ENCODE measurements around the gene TEDC1. TPM values are rescaled to one million over a fixed set of nuclear protein-coding genes. Genes with fewer than 3 reads are reported as not detected.

Gene TEDC1
- total RNA-seq, 1 experiment from 2014 or later: 17.9 TPM

- TF ChIP-seq, protein P1, sequence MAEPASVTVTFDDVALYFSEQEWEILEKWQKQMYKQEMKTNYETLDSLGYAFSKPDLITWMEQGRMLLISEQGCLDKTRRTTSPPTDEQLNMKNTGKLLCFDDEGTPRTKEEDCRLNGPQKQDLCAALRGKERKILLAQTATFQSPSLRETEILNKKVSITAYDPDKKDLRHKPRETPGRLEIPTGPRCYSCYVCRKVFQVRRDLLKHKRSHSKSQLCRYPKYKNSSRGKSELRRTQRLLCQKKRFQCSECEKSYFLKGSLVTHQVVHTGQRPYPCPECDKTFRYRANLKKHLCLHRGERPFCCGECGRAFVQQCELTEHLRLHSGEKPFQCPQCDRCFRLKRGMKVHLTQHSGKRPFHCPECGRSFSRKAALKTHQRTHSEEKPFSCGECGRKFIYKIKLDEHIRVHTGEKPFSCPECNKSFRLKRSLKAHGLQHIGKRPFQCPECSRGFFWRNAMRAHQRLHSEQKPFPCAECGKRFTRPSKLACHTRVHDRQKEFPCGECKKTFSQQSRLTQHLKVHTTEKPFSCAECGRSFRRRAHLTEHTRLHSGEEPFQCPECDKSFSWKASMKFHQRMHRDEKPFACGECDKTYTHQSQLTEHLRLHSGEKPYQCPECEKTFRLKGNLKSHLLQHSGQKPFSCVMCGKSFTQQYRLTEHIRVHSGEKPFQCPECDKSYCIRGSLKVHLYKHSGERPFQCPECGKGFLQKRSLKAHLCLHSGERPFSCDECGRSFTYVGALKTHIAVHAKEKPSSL (CRISPR knock-in tag; conservative IDR thresholded peaks at IDR 0.05): no peak
Measured at GRCh38 chr14:105486163-105486973, 4.7 kb upstream of the TEDC1 start, which contains the start of gene CRIP1 (continued).

DNA sequence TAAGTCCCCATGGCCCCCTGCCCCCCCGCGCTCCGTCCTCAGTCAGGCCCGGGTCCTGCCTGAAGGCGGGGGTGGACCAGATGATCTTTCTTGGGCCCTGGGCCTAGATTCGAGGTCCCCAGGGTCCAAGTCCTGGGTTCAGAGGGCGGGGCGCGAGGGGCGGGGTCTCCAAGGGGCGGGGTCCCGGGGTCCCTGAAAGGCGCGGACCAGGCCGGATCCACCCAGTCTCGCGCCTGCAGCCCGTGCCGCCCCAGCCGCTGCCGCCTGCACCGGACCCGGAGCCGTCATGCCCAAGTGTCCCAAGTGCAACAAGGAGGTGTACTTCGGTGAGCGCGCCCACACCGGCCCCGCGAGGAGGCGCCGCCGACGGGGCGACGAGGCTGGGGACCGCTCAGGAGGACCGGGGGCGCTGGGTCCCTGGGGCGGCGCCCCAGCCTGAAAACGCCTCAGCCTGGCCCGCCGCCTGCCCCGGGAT is 4.0 kb upstream of the TEDC1 start:
- Mint-ChIP-seq H3K9me3 (no peaks in the 10 kb centered on the region), H3K4me1 (peaks cover 9% of the 10 kb centered on the region), H3K27ac (no peak overlapping the region), H3K27me3 (ENCODE audit: low read depth) (peaks cover 67% of the 10 kb centered on the region), H3K36me3 (no peaks in the 10 kb centered on the region), H3K4me3 (peak overlapping the region; percentile 53)
- ChIA-PET CTCF (interaction anchor here (0.6 to 1.9 kb wide), 8 partner anchors 14 to 297 kb away, joined by 3 to 14 read pairs (median 4); partner anchors contain the start of gene BTBD6), POLR2A (interaction anchor here (0.5 kb wide), 1 partner anchor 179 kb away, joined by 4 read pairs; no protein-coding TSS in a partner anchor)
- peak; percentile 58 for DNase-seq (ENCODE audit: low spot score)
- TF ChIP-seq TEAD4 (CRISPR knock-in tag; IDR thresholded peaks at IDR 0.05): no peak
- TF ChIP-seq, protein P2, sequence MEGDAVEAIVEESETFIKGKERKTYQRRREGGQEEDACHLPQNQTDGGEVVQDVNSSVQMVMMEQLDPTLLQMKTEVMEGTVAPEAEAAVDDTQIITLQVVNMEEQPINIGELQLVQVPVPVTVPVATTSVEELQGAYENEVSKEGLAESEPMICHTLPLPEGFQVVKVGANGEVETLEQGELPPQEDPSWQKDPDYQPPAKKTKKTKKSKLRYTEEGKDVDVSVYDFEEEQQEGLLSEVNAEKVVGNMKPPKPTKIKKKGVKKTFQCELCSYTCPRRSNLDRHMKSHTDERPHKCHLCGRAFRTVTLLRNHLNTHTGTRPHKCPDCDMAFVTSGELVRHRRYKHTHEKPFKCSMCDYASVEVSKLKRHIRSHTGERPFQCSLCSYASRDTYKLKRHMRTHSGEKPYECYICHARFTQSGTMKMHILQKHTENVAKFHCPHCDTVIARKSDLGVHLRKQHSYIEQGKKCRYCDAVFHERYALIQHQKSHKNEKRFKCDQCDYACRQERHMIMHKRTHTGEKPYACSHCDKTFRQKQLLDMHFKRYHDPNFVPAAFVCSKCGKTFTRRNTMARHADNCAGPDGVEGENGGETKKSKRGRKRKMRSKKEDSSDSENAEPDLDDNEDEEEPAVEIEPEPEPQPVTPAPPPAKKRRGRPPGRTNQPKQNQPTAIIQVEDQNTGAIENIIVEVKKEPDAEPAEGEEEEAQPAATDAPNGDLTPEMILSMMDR (IDR thresholded peaks at IDR 0.05): no peak
- TF ChIP-seq, protein P3, sequence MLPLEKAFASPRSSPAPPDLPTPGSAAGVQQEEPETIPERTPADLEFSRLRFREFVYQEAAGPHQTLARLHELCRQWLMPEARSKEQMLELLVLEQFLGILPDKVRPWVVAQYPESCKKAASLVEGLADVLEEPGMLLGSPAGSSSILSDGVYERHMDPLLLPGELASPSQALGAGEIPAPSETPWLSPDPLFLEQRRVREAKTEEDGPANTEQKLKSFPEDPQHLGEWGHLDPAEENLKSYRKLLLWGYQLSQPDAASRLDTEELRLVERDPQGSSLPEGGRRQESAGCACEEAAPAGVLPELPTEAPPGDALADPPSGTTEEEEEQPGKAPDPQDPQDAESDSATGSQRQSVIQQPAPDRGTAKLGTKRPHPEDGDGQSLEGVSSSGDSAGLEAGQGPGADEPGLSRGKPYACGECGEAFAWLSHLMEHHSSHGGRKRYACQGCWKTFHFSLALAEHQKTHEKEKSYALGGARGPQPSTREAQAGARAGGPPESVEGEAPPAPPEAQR (CRISPR knock-in tag; IDR thresholded peaks at IDR 0.05): no peak
- TF ChIP-seq ATF6 (CRISPR knock-in tag; IDR thresholded peaks at IDR 0.05): no peak
- 0 out of 2 replicates have a peak, but pooled peaks have one; percentile 26 for TF ChIP-seq ELF4 (CRISPR knock-in tag; IDR thresholded peaks at IDR 0.05; ENCODE audit: low read depth)
- TF ChIP-seq STAT6 (CRISPR knock-in tag; conservative IDR thresholded peaks at IDR 0.05; ENCODE audit: low read depth): no peak
- TF ChIP-seq SMAD4 (CRISPR knock-in tag; IDR thresholded peaks at IDR 0.05): no peak
- 0 out of 2 replicates have a peak, but pooled peaks have one; percentile 52 for TF ChIP-seq E2F5 (CRISPR knock-in tag; IDR thresholded peaks at IDR 0.05)
- TF ChIP-seq FOXP4 (CRISPR knock-in tag; IDR thresholded peaks at IDR 0.05): no peak
- no peak for TF ChIP-seq CBFB (CRISPR knock-in tag; IDR thresholded peaks at IDR 0.05; ENCODE audit: low read depth)
- TF ChIP-seq ZNF317 (CRISPR knock-in tag; IDR thresholded peaks at IDR 0.05; ENCODE audit: borderline replicate concordance, low read depth): no peak
- 0 out of 2 replicates have a peak, but pooled peaks have one; percentile 31 for TF ChIP-seq ARID4B (CRISPR knock-in tag; IDR thresholded peaks at IDR 0.05; ENCODE audit: borderline replicate concordance)
- ATAC-seq: no peak
